Epithelial cell of alveolus of lung (primary cell): ENCODE measurements around the gene STEAP2. TPM values are rescaled to one million over a fixed set of nuclear protein-coding genes. Genes with fewer than 3 reads are reported as not detected.

ENCODE experiments used
- total RNA-seq: library from RNA; depleted of rRNA; stranded (reverse); fragments of >200 nt; gene quantifications from 2 replicates; pipeline ENCODE4 v1.2.1, GENCODE V29; 2015

The STEAP2 gene
- total RNA-seq, result 5.8 and 19.6 TPM in 2 replicates

DNA sequence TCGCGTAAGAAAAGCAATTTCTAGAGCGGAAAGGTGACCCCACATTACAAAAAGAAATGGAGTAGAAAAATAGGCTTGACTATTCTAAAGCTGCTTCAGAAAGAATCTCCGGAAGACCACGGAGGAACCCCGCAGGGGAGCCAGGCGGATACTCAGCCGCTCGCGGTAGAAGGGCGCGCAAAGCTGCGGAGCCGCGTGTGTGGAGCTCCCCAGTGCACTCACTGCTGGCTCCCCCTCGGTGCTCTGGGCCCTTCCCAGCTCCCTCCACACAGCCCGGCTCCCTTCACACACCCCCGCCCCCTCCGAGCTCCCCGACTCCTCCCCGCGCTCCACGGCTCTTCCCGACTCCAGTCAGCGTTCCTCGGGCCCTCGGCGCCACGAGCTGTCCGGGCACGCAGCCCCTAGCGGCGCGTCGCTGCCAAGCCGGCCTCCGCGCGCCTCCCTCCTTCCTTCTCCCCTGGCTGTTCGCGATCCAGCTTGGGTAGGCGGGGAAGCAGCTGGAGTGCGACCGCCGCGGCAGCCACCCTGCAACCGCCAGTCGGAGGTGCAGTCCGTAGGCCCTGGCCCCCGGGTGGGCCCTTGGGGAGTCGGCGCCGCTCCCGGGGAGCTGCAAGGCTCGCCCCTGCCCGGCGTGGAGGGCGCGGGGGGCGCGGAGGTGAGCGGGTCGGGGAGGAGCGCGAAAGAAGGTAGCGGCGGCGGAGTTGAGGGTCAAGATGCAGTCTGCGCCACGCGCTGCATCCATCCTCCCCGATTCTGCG is at the start of gene STEAP2:
Gene STEAP2 (plus strand): TSS at position 350 of the 758 bp plus-strand sequence. CDS start 13,343 bp downstream, outside the sequence.

DNA sequence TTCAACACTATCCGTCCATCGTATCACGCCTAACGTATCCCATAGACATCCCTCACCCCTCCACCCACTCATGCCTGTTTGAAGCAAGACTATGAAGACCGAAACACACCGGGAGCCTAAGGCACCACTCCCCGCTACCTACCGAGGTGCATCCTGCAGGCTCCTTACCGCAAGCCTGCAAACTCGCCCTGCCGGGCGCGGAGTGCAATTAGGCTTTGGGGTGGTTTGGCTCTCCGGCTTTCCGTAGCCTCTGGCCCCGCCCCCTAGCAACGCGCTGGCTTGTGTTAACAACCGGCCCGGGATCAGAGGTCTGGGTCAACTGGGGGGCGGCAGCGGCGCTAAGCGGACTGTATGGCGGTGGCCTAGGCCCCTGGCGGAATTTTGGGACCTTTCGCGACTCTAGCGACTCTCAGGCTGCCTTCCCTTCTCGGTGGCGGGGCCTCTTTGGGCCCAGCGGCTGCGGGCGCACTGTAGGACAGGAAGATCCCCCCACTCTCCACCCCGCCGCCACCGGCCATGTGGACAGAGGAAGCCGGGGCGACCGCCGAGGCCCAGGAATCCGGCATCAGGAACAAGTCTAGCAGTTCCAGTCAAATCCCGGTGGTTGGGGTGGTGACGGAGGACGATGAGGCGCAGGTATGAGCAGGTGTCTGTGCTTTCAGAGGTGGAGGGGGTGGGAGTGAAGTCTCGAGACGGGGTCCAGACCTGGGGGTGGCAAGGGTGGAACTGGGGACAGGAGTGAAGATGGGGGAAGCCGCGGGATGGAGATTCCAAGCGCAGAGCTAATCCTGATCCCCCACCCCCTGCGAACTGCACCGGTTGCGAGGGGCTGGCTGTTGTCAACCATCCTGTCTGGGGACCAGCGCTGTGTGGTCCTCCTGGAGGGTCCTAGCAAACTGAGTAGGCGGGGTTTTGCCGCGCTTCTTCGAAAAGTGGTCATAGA is 33.6 kb downstream of the STEAP2 start, which contains the start of gene CFAP69:
Gene CFAP69 (plus strand): TSS at position 266 of the 943 bp plus-strand sequence. CDS start 251 bp downstream, at position 517.

Other genes with a start within 250 kb of the STEAP2 start
- gene STEAP1, start 57.3 kb upstream of the STEAP2 start, total RNA-seq, result 25.9 and 30.1 TPM in 2 replicates
- gene CFAP69, start 33.4 kb downstream of the STEAP2 start, total RNA-seq, result 1.3 and 3.5 TPM in 2 replicates
- gene FAM237B, start 109.6 kb downstream of the STEAP2 start, total RNA-seq, result not detected in 2 replicates
- gene GTPBP10, start 135.0 kb downstream of the STEAP2 start, total RNA-seq, result 6.1 and 6.2 TPM in 2 replicates
- 21.7 and 22.9 TPM in 2 replicates for gene CLDN12, start 191.7 kb downstream of the STEAP2 start, total RNA-seq